ENCODE measurements around the gene HTRA1. TPM values are rescaled to one million over a fixed set of nuclear protein-coding genes. Genes with fewer than 3 reads are reported as not detected.

Gene HTRA1
- polyA plus RNA-seq, 1 of the 3 experiments (the other 2 are of a cell fraction), result 291 TPM

- no peak for TF ChIP-seq MAX (IDR thresholded peaks at IDR 0.05; ENCODE audit: low read depth)
- TF ChIP-seq NFIC (IDR thresholded peaks at IDR 0.05; ENCODE audit: borderline replicate concordance), result no peak
- TF ChIP-seq ZBTB33 (IDR thresholded peaks at IDR 0.05; ENCODE audit: borderline replicate concordance, low read depth), result no peak
- TF ChIP-seq USF1 (IDR thresholded peaks at IDR 0.05; ENCODE audit: borderline replicate concordance, low read depth), result no peak
- no peak for TF ChIP-seq TAF1 (IDR thresholded peaks at IDR 0.05; ENCODE audit: borderline replicate concordance, low read depth, low read length)
Observed at GRCh38 chr10:122532601-122533296, 71.4 kb downstream of the HTRA1 start (continued).

- Histone ChIP-seq H3K4me3 (ENCODE audit: low read depth in 2 of 2, low read length in 1 of 2) (no peak overlapping the region), H4K20me1 (ENCODE audit: insufficient read depth) (no peaks in the 10 kb centered on the region), H3F3A (replicated peaks; ENCODE audit: insufficient read depth) (no peaks in the 10 kb centered on the region), H3K4me1 (ENCODE audit: control insufficient read depth in 1 of 2, insufficient read depth in 2 of 2, low read depth in 1 of 2, low read length in 1 of 2) (no peaks in the 10 kb centered on the region), H3K4me2 (no peak overlapping the region), H3K9me3 (peaks cover 3% of the 10 kb centered on the region; the same call in 1 of the 2 replicates), H3K27ac (ENCODE audit: low read depth in 2 of 2, low read length in 1 of 2) (no peak overlapping the region), H3K9me2 (no peaks in the 10 kb centered on the region), H2AFZ (ENCODE audit: low read depth) (no peak overlapping the region), H3K36me3 (replicated peaks in 1 of 2; ENCODE audit: control insufficient read depth in 1 of 2, insufficient read depth in 2 of 2, low read length in 1 of 2) (no peaks in the 10 kb centered on the region), H3K9ac (no peak overlapping the region), H3K79me2 (ENCODE audit: insufficient read depth) (no peaks in the 10 kb centered on the region), H3K27me3 (ENCODE audit: insufficient read depth) (no peaks in the 10 kb centered on the region)
- CTCF ChIA-PET, result interaction anchor here (1.1 kb wide), 1 partner anchor 28 kb away, joined by 3 read pairs; no protein-coding TSS in a partner anchor
- TF ChIP-seq NRF1 (IDR thresholded peaks at IDR 0.05; ENCODE audit: low read depth, low read length) (no peak), MAX (IDR thresholded peaks at IDR 0.05; ENCODE audit: low read depth) (no peak), EZH2phosphoT487 (IDR thresholded peaks at IDR 0.05; ENCODE audit: borderline replicate concordance, low read depth) (no peak), MXI1 (IDR thresholded peaks at IDR 0.05; ENCODE audit: low read depth, low read length) (no peak), RAD21 (IDR thresholded peaks at IDR 0.05; ENCODE audit: low read length) (no peak), RCOR1 (IDR thresholded peaks at IDR 0.05; ENCODE audit: low read length) (no peak), ELF1 (IDR thresholded peaks at IDR 0.05) (no peak), FOXJ3 (CRISPR knock-in tag; IDR thresholded peaks at IDR 0.05) (no peak), MEF2A (IDR thresholded peaks at IDR 0.05; ENCODE audit: borderline replicate concordance, low read depth) (no peak), EP300 (IDR thresholded peaks at IDR 0.05; ENCODE audit: borderline replicate concordance in 1 of 2, low read depth in 1 of 2, low read length in 1 of 2) (no peak), JUND (IDR thresholded peaks at IDR 0.05) (no peak), TEAD4 (IDR thresholded peaks at IDR 0.05; ENCODE audit: borderline replicate concordance, insufficient read depth) (no peak), SIN3A (IDR thresholded peaks at IDR 0.05; ENCODE audit: borderline replicate concordance, low read depth, low read length) (no peak), RFX5 (IDR thresholded peaks at IDR 0.05; ENCODE audit: low read length) (no peak)
- TF ChIP-seq, protein P1, sequence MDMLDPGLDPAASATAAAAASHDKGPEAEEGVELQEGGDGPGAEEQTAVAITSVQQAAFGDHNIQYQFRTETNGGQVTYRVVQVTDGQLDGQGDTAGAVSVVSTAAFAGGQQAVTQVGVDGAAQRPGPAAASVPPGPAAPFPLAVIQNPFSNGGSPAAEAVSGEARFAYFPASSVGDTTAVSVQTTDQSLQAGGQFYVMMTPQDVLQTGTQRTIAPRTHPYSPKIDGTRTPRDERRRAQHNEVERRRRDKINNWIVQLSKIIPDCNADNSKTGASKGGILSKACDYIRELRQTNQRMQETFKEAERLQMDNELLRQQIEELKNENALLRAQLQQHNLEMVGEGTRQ (IDR thresholded peaks at IDR 0.05; ENCODE audit: borderline replicate concordance, low read depth, low read length), result no peak
- TF ChIP-seq, protein P2, sequence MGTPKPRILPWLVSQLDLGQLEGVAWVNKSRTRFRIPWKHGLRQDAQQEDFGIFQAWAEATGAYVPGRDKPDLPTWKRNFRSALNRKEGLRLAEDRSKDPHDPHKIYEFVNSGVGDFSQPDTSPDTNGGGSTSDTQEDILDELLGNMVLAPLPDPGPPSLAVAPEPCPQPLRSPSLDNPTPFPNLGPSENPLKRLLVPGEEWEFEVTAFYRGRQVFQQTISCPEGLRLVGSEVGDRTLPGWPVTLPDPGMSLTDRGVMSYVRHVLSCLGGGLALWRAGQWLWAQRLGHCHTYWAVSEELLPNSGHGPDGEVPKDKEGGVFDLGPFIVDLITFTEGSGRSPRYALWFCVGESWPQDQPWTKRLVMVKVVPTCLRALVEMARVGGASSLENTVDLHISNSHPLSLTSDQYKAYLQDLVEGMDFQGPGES (IDR thresholded peaks at IDR 0.05; ENCODE audit: low read depth, low read length), result no peak
- POLR2A ChIA-PET, result no interaction called here
- DNase-seq, result no peak
- 86% methylated on average over 2 of the region's 2 CpGs for WGBS (ENCODE audit: low lambda C conversion rate)
Observed at GRCh38 chr10:122537545-122537944, 76.2 kb downstream of the HTRA1 start.

Data from SK-N-SH (cell line).